ENCODE measurements around the gene TCAF1.

GRCh38 chr7:143936087-143937009 is 34.4 kb upstream of the TCAF1 start:
- no peak for TF ChIP-seq CTCF (IDR thresholded peaks at IDR 0.05; ENCODE audit: insufficient read depth, low read length)
- no peak for TF ChIP-seq POLR2AphosphoS5 (IDR thresholded peaks at IDR 0.05; ENCODE audit: low read depth)
- TF ChIP-seq GABPA (IDR thresholded peaks at IDR 0.05; ENCODE audit: low read depth): no peak
- no peak for TF ChIP-seq REST (IDR thresholded peaks at IDR 0.05; ENCODE audit: insufficient replicate concordance, low read depth)
